ENCODE data around the gene RIN3.
"Not testable (repeated sequence)": the region's sequence is repeated elsewhere in the genome, so short reads cannot be mapped to it uniquely, and the experiment has no call there.

Gene RIN3

DNA sequence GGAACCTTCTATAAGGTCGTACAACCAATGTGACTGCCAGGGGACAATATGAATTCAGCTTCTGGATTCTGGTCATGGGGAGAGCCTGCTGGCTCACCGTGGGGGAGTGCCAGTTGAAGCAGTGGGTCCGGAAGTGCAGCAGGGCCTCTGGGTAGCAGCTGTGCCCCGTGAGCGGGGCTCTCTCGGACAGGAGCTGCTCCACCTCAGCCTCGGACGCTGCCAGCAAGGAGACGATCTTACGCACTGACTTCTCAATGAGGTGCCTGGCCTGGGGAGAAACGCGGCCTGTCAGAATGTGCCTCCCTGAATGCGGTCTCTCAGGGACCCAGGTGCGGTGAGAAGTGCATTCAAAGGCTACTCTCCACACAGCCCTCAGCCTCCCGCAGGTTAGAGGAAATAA, 192.8 kb downstream of the RIN3 start:
- no peak for FAIRE-seq

DNA sequence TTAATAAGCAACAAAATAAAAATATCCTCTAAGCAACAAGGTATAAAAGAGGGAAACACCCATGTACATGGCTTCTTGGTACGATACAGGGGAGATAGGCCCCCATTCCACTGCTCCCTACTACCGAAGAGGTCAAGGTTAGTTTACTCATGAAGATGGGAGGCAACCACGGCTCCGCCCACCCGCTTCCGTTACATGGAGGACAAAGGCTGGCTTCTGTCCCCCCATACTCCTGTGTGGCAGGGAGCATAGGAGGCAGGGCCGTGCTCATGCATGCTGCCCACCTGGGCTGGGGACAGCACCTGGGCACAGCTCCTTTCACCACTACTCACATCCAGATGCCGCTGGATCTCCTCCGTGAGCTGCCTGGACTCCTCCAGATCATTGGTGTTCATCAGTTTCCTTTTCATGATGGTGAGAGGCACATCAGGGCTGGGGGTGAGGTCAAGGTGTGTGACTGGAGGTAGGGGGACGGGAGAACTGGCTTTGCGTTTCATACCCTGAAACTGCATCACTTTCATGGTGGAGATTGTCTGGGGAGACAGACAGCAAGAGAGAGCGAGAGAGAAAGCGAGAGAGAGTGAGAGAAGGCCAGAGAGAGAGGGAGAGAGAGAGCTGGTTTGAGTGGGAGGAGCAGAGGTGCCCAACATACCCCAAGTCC, 195.9 kb downstream of the RIN3 start:
- DNase-seq (ENCODE audit: low spot score) (no peak), FAIRE-seq (no peak)

More for the DNA sequence above, 192.8 kb downstream of the RIN3 start:
- no peak for DNase-seq (ENCODE audit: low spot score)

DNA sequence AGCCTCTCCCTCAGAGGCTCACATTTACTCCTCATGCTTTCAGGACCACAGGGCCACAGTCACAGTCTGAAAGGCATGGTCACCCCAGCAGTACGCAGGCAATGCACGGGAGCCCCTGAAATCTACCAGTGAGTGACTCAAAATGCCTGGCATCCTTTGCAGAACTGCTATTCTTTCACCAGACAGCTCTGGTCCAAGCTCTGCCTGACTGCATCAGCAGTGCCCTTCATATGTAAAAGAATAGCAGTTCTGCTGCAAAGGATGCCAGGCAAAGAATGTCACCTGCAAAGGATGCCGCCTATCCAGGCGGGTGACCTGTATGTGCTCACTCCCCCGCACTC, 196.4 kb downstream of the RIN3 start:
- FAIRE-seq (no peak), DNase-seq (ENCODE audit: low spot score) (no peak)

DNA sequence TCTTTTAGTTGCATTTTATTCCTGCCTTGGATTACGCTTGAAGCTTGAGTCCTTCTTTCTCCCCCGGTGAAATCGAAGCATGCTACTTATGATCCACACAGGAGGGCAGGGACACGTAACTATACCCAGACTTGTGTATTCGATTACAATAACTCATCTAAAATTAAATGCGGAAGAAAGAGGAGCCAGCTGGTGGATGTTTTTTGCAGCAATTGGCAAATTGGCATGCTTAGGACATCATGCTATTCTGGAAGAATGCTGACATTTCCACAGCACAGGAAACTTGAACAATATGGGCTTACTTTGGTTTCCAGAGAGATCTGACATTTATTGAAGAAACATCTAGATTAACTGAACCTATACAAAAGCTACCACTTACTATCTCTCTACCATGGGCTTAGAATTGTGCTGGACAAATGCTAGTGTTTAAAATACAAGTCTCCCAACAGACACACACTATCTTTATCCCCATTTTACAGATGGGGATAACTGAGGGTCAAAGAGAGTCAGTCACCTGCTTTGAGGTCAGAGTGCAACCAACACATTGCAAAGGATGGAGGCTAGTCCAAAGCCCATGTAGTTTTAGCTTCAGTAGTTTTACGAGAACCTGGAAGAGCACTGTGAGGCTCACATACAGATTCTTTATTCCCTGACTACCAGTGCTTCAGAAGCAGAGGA, 198.5 kb downstream of the RIN3 start:
- no peak for FAIRE-seq
- no peak for DNase-seq (ENCODE audit: low spot score)

DNA sequence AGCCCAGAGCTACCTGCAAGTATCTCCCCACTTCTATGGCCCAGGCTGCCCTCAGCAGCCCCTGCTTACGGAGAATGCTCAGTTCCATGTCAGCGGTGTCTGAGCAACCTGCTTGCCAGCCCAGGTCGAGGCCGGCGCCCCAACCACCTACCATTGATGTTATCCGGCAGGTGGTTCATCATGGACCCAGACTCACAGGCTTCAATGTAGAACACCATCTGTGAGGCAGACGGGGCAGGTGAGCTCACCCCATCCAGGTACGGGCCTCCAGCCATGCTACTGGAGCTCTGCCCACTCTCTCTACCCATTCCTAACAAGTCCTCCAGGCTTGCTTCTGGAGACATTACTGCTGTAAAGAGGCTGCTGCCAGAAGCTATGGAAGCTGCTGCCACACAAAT, 199.1 kb downstream of the RIN3 start:
- no peak for DNase-seq (ENCODE audit: low spot score)
- FAIRE-seq = no peak

DNA sequence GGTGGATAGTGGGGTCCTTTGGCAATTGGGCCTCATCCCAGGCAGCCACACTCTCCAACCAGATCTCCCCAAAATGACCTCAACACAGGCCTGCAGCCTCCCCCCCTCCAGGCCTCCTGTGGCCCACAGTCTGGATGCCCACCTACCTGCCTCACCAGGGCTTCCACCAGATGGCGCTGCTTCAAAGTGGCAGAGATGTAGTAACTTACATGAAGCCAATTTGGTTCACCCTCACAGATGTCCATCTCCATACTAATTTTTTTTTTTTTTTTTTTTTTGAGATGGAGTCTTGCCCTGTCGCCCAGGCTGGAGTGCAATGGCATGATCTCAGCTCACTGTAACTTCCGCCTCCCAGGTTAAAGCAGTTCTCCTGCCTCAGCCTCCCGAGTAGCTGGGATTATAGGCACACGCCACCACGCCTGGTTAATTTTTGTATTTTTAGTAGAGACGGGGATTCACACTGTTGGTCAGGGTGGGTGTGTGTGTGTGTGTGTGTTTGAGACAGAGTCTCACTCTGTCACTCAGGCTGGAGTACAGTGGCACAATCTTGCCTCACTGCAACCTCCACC, 201.2 kb downstream of the RIN3 start:
- FAIRE-seq; DNase-seq (ENCODE audit: low spot score): not testable (repeated sequence)

DNA sequence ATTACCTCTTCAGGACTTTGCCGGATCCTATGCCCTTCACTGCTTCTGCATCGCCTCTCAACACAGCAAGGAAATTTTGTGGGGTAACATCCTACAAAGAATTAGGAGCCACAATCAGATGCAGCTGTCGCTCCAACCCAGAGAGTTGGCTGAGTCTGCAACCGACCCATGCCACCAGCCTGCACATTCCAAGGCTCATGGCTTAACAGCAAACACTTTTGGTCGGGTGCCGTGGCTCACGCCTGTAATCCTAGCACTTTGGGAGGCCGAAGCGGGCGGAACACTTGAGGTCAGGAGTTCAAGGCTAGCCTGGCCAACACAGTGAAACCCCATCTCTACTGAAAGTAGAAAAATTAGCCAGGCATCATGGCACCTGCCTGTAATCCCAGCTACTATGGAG, 202.6 kb downstream of the RIN3 start:
- FAIRE-seq (no peak), DNase-seq (ENCODE audit: low spot score) (no peak)

DNA sequence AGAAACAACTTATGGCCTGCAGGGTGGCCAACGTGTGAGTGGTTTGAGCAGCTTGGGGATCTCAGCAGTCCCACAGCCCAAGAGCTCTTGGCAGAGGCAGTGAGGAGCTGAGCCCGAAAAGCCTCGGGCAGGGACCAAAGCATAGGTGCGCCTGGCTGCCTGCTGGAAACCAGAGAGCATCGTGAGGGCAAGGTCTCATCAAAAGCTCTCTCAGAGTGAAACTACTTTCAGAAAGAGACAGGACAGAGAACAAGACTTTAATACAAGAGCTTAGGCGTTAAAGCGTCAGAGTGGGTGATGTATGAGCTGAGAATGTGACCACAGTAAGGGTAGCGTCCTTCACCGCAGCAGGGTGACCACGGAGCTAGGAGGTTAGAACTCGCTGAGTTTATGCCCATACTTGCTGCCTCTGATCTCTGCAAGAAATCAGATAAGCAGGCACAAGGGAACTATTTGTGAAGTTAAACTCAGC, 204.0 kb downstream of the RIN3 start:
- FAIRE-seq = no peak

DNA sequence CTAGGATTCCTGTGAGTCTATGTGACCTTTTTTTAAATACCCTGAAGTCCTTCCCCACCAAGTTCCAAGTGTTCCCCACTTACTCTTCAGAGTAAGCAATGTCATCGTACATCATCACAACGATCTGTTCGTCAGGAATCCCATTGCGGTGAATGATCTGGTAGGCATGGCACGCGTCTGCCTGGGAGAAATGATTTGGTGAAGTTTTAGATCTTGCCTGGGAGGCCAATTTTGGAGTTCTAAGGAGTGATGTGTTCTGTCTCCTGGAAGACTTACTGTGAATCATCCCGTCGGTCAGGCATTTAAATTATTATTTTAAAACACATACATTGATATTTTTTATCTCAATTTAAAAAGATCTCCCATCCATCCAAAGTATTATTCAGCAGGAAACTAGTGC, 205.1 kb downstream of the RIN3 start:
- FAIRE-seq = no peak
- DNase-seq (ENCODE audit: low spot score) = no peak

More for the DNA sequence above, 204.0 kb downstream of the RIN3 start:
- DNase-seq (ENCODE audit: low spot score) = no peak

DNA sequence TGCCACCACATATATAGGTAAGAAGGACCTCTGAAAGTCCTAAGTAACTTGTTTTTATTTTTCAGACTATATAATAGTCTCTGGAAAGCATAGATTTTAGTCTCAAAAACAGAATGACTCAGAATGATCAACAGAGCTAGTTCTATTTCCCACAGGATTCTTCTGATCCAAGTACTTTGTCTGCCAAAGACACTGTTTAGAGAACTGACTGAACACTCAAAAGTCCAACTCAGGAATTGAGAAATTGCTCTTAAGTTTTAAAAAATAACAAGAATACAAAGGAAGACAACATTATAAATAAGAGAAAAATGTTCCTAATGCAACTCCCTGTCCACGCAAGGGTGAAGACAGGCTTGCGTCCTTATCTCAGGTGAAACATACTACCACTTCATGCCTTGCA, 205.8 kb downstream of the RIN3 start:
- DNase-seq (ENCODE audit: low spot score) (no peak), FAIRE-seq (no peak)

DNA sequence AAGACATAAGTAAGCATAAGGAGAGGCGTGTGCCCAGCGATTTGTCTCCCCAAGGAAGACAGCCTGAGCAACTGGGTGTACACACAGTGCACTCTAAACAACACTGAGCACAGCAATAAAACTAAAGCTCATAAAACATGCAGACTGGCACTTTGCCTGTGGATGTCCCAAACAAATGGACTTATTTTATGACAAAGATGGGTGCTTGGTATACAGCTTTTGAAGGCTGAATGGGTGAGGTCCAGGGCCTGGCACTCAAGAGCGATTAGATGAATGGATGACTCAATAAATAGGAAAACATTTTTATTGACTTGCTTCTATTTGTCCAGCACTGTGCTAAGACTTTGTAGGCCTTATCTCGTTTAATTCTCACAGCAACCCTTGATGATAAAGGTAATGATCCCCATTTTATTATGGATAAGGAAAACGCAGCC, 206.3 kb downstream of the RIN3 start:
- FAIRE-seq (no peak), DNase-seq (ENCODE audit: low spot score) (no peak)

DNA sequence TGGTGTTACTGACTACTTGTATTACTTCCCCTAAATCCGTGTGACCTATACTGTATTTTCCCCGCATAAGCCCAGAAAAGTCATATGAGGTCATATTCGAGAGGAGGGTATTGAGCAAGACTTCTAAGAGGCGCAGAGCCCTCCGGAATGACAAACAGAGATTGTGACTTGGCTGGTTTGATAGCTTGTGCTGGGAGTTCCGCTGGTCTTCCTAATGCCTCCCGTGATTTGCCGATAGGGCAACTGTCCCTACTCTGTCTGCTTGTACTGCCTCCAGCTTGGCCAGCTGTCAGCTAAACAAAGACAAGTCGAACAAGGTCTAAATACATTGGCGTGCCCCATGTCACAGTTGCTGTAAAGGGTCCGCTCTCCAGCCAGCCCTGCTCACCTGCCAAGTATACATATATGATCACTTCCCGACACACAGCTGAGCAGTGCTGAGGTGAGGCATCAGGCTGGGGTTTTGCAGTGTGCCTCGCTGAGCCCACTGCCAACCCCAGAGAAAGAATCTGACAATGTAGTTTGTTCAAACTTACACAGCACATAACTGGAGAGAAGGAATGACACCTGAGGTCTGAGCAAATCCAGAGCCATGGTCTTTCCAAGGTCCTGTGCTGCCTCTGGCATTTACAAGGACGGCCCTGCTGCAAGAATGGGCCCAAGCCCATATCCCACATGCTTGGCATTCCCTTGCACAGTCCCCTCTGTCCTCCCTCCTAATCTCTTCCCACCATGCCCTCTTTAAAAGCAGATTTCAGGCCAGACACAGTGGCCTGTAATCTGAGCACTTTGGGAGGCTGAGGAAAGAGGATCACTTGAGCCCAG, 211.1 kb downstream of the RIN3 start:
- DNase-seq (ENCODE audit: low spot score) (no peak), FAIRE-seq (no peak)

DNA sequence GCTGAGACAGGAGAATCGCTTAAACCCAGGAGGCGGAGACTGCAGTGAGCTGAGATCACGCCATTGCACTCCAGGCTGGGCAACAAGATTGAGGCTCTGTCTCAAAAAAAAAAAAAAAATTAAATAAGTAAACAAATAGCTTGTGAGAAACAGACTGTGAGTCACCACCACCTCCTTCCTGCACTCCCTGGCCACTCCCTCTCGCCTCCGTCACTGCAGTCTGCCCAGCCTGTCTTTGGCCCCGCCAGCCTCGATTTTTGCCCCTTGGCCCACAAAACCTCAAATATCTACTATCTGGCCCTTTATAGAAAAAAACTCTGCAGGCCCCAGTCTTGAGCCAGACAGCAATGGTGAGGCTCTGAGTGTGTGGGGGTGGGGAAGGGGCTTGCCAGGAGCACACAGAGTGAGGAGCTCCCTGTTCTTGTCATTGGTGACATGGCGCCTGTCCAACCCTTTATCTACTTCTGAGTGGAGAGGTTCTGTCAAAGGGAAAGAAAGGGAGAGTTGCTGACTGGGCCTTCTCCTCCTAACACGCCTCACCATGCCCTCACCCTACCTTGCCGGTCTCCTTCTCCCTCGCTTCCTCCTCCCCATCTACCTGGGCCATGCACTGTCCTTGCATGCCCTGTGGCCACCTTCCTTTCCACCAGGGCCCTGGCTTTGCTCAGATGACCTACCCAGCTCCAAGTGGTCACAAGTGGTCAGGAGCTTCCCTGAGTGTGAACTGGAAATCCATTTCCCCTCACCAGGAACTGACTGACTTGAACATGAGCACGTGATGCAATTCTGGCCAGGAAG, 212.8 kb downstream of the RIN3 start:
- no peak for FAIRE-seq
- DNase-seq (ENCODE audit: low spot score) = no peak

DNA sequence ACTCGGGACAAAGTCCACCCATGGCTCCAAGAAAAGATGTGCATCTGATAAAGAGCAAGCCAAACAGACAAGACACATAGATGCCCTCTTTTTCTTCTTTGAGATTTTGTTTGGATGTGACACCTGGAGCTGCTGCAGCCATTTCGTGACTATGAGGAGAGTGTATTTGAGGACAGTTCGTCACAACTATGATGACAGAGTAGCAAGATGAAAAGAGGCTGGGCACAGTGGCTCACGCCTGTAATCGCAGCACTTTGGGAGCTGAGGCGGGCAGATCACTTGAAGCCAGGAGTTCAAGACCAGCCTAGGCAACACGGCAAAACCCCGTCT, 213.3 kb downstream of the RIN3 start:
- FAIRE-seq = no peak
- no peak for DNase-seq (ENCODE audit: low spot score)

DNA sequence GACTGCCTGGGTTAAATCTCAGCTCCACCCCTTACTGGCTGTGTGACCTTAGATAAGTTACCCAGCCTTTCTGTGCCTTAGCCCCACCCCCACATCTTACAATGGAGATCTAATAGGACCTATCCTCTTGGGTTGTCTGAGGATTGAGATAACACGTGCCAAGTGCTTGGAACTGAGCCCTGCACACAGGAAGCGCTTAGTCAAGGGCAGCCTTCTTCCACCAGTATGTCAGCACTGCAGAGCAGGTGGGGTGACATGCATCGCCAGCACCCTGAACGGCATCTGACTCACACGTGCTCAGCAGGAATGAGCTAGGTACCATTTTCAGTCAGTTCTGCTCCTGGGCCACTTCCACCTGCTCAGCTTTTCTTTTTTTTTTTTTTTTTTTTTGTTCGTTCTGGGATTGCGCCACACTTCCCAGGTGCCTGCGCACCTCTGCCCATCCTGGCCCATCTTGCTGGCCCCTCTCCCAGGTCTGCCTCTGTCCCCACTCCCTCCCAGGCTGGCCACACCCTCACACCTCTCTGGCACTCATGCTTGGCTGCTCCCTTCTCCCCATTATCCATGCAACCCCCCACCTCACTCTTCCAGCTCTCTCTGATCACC, 215.3 kb downstream of the RIN3 start:
- FAIRE-seq = peak; percentile 47
- peak; percentile 76 for DNase-seq (ENCODE audit: low spot score)

DNA sequence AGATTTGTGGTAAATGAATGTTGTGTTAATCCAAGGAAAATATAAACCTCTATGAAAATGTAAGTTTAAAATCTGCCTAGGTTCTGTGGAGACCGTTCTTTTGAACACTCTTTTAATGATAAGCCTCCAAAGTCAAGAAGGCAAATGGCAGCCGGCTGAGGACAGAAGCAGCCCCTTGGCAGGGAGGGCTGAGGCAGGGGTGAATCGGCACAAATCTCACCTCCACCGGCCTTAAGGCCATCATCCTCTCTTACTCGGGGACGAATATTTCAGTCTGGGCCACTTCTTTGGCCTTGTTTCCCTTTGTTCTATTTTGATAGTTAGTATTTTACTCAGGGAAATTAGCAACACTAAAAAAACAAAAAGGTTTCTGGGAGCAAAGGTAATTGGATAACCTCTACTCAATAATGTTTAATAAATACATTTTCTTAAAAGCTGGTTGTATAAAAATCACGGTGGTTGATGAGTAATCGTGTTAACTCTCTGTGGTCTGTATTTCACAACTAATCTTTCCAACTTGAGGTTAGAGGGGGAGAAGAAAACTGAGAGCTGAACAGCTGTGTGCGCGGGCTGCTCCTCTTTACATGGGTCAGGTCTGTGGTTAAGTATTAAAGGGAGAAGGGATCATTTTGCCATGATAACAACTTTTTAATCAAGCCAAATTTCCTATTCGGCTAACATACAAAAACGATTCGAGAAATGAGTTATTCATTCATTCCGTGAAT, 216.2 kb downstream of the RIN3 start:
- peak; percentile 89 for FAIRE-seq
- peak; percentile 60 for DNase-seq (ENCODE audit: low spot score)

DNA sequence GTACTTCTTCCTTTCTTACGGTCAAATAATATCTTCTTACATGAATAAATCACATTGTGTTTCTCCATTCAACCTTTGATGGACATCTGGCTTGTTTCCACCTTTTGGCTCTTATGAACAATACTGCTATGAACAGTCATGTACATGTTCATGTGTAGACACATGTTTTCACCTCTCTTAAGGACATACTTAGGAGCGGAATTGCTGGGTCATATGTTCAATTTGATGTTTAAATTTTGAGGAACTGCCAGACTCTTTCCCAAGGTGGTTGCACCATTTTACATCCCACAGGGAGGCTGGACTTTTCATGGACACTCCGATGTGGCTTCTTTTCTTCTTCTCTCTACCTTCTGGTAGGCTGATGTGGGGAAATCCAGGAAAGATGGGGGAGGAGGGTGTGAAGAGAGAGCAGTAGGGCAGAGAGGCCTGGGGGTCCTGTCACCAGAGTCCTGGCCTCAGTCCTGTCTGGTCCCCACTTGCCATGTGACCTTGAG, 218.1 kb downstream of the RIN3 start:
- DNase-seq (ENCODE audit: low spot score) (no peak), FAIRE-seq (no peak)

DNA sequence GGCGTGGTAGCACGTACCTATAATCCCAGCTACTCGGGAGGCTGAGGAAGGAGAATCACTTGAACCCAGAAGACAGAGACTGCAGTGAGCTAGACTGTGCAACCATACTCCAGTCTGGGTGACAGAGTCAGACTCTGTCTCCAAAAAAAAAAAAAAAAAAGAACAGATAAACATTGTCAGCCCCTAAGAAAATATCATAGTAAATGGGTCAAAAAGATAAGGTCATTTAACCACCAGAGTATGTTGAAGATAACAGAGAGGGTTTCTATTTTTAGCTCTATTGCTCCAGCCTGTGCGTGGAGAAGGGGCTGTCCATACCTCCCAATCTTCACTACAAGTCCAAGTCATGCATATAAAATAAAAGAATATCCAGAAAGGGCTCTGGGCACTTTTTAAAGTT, 219.4 kb downstream of the RIN3 start:
- DNase-seq (ENCODE audit: low spot score) = no peak
- FAIRE-seq = no peak

DNA sequence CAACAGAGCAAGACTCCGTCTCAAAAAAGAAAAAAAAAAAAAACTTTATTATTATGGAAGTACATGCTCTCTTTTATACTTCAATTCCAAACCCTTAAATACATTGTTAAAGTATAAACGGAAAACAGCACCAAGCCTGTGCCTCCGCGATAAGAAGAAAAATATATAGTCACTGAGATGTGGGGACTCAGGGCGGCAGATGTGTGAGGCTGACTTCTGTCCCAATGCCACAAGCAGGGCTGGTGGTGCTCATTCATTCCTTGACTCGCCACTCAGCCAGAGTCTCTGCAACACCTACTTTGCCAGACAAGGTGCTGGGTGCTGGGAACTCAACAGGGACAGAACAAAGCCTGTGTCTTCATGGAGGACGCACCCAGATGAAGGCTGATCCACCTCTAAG, 221.0 kb downstream of the RIN3 start:
- FAIRE-seq (no peak), DNase-seq (ENCODE audit: low spot score) (no peak)

DNA sequence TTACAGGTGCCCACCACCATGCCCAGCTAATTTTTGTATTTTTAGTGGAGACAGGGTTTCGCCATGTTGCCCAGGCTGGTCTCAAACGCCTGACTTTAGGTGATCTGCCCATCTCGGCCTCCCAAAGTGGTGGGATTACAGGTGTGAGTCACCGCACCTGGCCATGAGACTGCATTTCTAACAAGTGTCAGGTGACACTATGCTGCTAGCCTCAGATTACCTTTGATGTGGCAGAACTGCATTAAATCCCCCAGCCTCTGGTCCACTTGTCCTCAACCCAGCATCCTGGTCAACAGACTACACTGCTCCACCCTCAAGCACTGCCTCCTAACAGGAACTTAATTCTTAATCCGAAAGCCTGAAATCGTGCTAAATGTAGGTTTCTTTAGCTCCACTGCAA, 221.8 kb downstream of the RIN3 start:
- FAIRE-seq = no peak
- no peak for DNase-seq (ENCODE audit: low spot score)

Measured in RCC 7860 (cell line).